Measurements from ENCODE around the gene ZFP64.

DNA sequence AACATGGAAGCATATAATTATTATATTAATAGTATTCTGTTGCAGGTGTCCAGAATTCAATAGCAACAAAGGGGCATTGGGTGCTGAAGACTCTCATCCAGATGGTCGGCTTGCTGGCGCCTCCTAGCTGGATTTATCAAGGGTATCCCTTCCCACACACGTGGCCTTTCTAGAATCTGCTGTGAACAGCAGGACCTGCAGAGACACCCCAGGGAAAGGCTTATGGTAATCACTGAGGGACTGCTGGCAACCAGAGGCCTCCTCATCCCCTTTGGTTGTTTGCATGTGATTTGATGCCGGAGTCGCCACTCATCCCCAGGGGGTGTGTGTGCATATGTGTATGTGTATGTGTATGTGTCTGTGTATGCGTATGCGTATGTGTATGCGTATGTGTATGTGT lies 20.6 kb downstream of the ZFP64 start:
- TF ChIP-seq, protein P1, sequence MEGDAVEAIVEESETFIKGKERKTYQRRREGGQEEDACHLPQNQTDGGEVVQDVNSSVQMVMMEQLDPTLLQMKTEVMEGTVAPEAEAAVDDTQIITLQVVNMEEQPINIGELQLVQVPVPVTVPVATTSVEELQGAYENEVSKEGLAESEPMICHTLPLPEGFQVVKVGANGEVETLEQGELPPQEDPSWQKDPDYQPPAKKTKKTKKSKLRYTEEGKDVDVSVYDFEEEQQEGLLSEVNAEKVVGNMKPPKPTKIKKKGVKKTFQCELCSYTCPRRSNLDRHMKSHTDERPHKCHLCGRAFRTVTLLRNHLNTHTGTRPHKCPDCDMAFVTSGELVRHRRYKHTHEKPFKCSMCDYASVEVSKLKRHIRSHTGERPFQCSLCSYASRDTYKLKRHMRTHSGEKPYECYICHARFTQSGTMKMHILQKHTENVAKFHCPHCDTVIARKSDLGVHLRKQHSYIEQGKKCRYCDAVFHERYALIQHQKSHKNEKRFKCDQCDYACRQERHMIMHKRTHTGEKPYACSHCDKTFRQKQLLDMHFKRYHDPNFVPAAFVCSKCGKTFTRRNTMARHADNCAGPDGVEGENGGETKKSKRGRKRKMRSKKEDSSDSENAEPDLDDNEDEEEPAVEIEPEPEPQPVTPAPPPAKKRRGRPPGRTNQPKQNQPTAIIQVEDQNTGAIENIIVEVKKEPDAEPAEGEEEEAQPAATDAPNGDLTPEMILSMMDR (IDR thresholded peaks at IDR 0.05 in 8 of 11, conservative IDR thresholded peaks at IDR 0.05 in 3 of 11) = no peak
- TF ChIP-seq POLR2A (IDR thresholded peaks at IDR 0.05) (no peak), POLR2AphosphoS5 (IDR thresholded peaks at IDR 0.05) (no peak)
